ENCODE measurements around the gene ERC1.

- TF ChIP-seq CTCF (conservative IDR thresholded peaks at IDR 0.05; ENCODE audit: low read depth, low read length), result no peak
- no peak for TF ChIP-seq NFE2L2 (IDR thresholded peaks at IDR 0.05; ENCODE audit: low read depth, low read length)
- TF ChIP-seq POLR2A (IDR thresholded peaks at IDR 0.05; ENCODE audit: low read depth, low read length), result no peak
- TF ChIP-seq RCOR1 (IDR thresholded peaks at IDR 0.05; ENCODE audit: insufficient replicate concordance, low read length), result no peak
- TF ChIP-seq SMC3 (IDR thresholded peaks at IDR 0.05; ENCODE audit: low read depth, low read length), result no peak
- TF ChIP-seq USF2 (IDR thresholded peaks at IDR 0.05; ENCODE audit: low read depth, low read length), result no peak
- TF ChIP-seq RAD21 (IDR thresholded peaks at IDR 0.05; ENCODE audit: low read length), result no peak
- no peak for TF ChIP-seq CEBPB (IDR thresholded peaks at IDR 0.05; ENCODE audit: low read depth, low read length)
Measured at GRCh38 chr12:1030779-1031178, 39.8 kb downstream of the ERC1 start.
